ENCODE results near the gene DAD1. TPM values are rescaled to one million over a fixed set of nuclear protein-coding genes. Genes with fewer than 3 reads are reported as not detected.

Gene DAD1
- total and polyA plus RNA-seq, 2 of the 8 experiments (the other 6 are each of a cell fraction or from before 2014, with no cell fraction given), result 131 to 440 TPM

DNA sequence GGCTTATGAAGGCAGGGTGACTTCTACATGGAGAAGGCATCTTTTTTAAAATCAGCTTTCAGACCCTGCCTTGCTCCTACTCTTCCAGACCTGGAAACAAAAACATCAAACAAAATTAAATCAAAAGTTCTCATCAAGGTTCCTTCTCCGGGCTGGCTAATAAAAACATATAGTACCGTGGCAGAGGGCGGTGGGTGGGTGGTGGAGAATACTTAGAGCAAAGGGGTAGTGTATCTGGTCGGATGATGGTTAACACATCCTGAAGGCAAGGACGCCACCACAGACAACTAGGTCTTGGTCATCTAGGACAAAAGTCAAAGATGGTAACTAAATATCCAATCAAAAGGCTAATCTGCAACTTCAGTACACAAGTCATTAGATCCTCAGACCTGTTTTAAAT, 1.8 kb downstream of the DAD1 start:
- 89% methylated on average over 5 of the region's 5 CpGs; no CpG with 5 or more reads in 1 of the 2 experiments for WGBS, 2 experiments (ENCODE audit: extremely low coverage in 1 of 2, insufficient coverage in 1 of 2, insufficient read length in 1 of 2, insufficient replicate concordance in 2 of 2, low coverage in 1 of 2, low lambda C conversion rate in 2 of 2, missing lambda C conversion rate in 1 of 2)
- TF ChIP-seq, protein P1, sequence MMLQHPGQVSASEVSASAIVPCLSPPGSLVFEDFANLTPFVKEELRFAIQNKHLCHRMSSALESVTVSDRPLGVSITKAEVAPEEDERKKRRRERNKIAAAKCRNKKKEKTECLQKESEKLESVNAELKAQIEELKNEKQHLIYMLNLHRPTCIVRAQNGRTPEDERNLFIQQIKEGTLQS (IDR thresholded peaks at IDR 0.05; ENCODE audit: insufficient read depth, low read depth, low read length), result no peak
- TF ChIP-seq CTBP2 (IDR thresholded peaks at IDR 0.05; ENCODE audit: borderline replicate concordance, insufficient read depth, insufficient read length, low read length) (no peak), EP300 (IDR thresholded peaks at IDR 0.05; ENCODE audit: borderline replicate concordance in 1 of 2, low read depth in 2 of 2, low read length in 2 of 2) (no peak), ASH2L (IDR thresholded peaks at IDR 0.05; ENCODE audit: low read length) (no peak), SUZ12 (IDR thresholded peaks at IDR 0.05; ENCODE audit: low read length) (no peak), POLR2AphosphoS5 (IDR thresholded peaks at IDR 0.05; ENCODE audit: low read depth, low read length) (no peak), SIRT6 (IDR thresholded peaks at IDR 0.05; ENCODE audit: low read length) (no peak), KDM1A (IDR thresholded peaks at IDR 0.05; ENCODE audit: borderline replicate concordance, low read length) (no peak), SP1 (IDR thresholded peaks at IDR 0.05; ENCODE audit: low read depth, low read length) (no peak), KDM5A (IDR thresholded peaks at IDR 0.05; ENCODE audit: low read length) (no peak), POLR2A (IDR thresholded peaks at IDR 0.05; ENCODE audit: control extremely low read depth in 1 of 2, low read depth in 2 of 2, low read length in 2 of 2) (no peak)

More for the DNA sequence above, 1.8 kb downstream of the DAD1 start:
- no peak overlapping the region for H2BK20ac ChIP-seq (ENCODE audit: low read length)
- no peaks in the 10 kb centered on the region for H3K27me3 ChIP-seq (replicated peaks in 1 of 4; ENCODE audit: control insufficient read depth in 3 of 4, extremely low read depth in 1 of 4, insufficient read depth in 3 of 4, low read length in 3 of 4)
- no peak overlapping the region for H2BK120ac ChIP-seq (replicated peaks; ENCODE audit: low read depth, low read length)
- H3K4me2 ChIP-seq (ENCODE audit: insufficient read depth in 1 of 2, low read depth in 2 of 2, low read length in 2 of 2), result no peak overlapping the region; a peak in 1 of 4 replicates
- no peak overlapping the region for H3K23ac ChIP-seq (ENCODE audit: insufficient read length)
- peaks cover 0 to 2% (median 0%) of the 10 kb centered on the region in 4 experiments; a peak in 2 of 7 replicates for H3K4me1 ChIP-seq (replicated peaks in 1 of 4; ENCODE audit: control insufficient read depth in 3 of 4, insufficient read depth in 4 of 4, low read length in 3 of 4)
- no peak overlapping the region for H3K4me3 ChIP-seq (ENCODE audit: extremely low read depth in 1 of 4, insufficient read depth in 2 of 4, low read depth in 3 of 4, low read length in 4 of 4)
- H3K27ac ChIP-seq (ENCODE audit: low read depth, low read length), result no peak overlapping the region
- no peak overlapping the region for H4K91ac ChIP-seq (replicated peaks; ENCODE audit: insufficient read length, low read length)
- H2BK5ac ChIP-seq (ENCODE audit: low read depth, low read length), result no peak overlapping the region
- H3K79me2 ChIP-seq (ENCODE audit: control insufficient read depth in 1 of 2, insufficient read depth in 2 of 2, low read length in 2 of 2), result peaks cover 5 to 53% of the 10 kb centered on the region in 2 experiments
- H3K18ac ChIP-seq (ENCODE audit: extremely low read depth, low read length), result no peak overlapping the region
- no peak overlapping the region for H3K4ac ChIP-seq (replicated peaks; ENCODE audit: insufficient read length, low read depth, low read length)
- POLR2A ChIA-PET (ENCODE audit: partially characterized antibody), result interaction anchor here (0.6 kb wide), 1 partner anchor 15 kb away, joined by 3 read pairs; no protein-coding TSS in a partner anchor
- H3K79me1 ChIP-seq (ENCODE audit: low read depth, low read length), result peaks cover 8% of the 10 kb centered on the region
- CTCF ChIA-PET (ENCODE audit: partially characterized antibody), result interaction anchor here (0.6 to 4.1 kb wide), 5 partner anchors 17 to 279 kb away, joined by 3 to 22 read pairs (median 3); no protein-coding TSS in a partner anchor
- FAIRE-seq, result no peak
- no peak overlapping the region for H4K8ac ChIP-seq (ENCODE audit: extremely low read depth, insufficient read depth, low read length)
- H2BK15ac ChIP-seq (ENCODE audit: low read length), result no peak overlapping the region
- no peak overlapping the region for H2BK12ac ChIP-seq (ENCODE audit: low read depth, low read length)
- DNase-seq (ENCODE audit: low read depth in 1 of 2, low spot score in 2 of 2), result no peak
- H3K9ac ChIP-seq (replicated peaks in 1 of 4; ENCODE audit: extremely low read depth in 1 of 4, low read depth in 3 of 4, low read length in 3 of 4), result no peak overlapping the region
- no peaks in the 10 kb centered on the region for H3K9me3 ChIP-seq (ENCODE audit: insufficient read depth in 2 of 2, low read depth in 1 of 2, low read length in 1 of 2)
- no peak overlapping the region for H4K5ac ChIP-seq (ENCODE audit: insufficient read length, low read depth, low read length)
- 0 out of 8 replicates have a peak, but pooled peaks cover 0 to 2% (median 0%) of the 10 kb centered on the region in 4 experiments for H3K36me3 ChIP-seq (ENCODE audit: control insufficient read depth in 2 of 4, insufficient read depth in 4 of 4, low read length in 3 of 4)
- no peak overlapping the region for H2AK5ac ChIP-seq (ENCODE audit: low read depth, low read length)
- H3K14ac ChIP-seq (ENCODE audit: insufficient read length), result no peak overlapping the region
- peaks cover 0 to 6% of the 10 kb centered on the region in 2 experiments for H4K20me1 ChIP-seq (replicated peaks in 1 of 2; ENCODE audit: control insufficient read depth in 1 of 2, insufficient read depth in 2 of 2, low read length in 2 of 2)
- H3K23me2 ChIP-seq (ENCODE audit: low read depth, low read length), result peaks cover 6% of the 10 kb centered on the region
- H3K56ac ChIP-seq (replicated peaks; ENCODE audit: insufficient read length, low read depth, low read length), result no peak overlapping the region
- no peak overlapping the region for H2AFZ ChIP-seq (ENCODE audit: low read length)
